ENCODE measurements around the gene KIF26B. TPM values are rescaled to one million over a fixed set of nuclear protein-coding genes. Genes with fewer than 3 reads are reported as not detected.

Gene KIF26B
- polyA plus RNA-seq, 1 donor (not counting 4 experiments of a cell fraction or from before 2014, with no cell fraction given): 0.58 TPM

DNA sequence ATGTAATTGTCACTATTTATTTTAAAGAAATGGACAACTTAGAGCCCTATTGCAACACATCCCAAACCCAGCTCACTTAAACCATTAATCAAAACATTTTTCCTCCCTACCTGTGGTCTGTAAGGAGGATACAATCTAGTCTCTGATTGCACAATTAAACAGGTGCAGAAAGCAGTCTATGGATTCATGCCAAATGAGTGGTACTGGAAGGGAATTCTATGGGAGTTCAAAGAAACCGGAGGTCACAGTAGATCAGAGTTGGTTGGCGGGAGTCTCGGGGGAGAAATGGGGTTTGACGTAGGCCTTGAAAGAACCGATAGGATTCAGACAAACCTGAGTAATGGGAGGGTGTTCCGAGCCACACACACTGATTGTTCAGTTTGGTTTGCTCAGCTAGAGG is 314.9 kb downstream of the KIF26B start:
- H3K27me3 ChIP-seq (ENCODE audit: control insufficient read depth, extremely low read depth, insufficient read depth, low read length): no peaks in the 10 kb centered on the region
- H3K4me2 ChIP-seq (ENCODE audit: control insufficient read depth, extremely low read depth, insufficient read depth, low read depth, low read length): no peak overlapping the region
- no peak overlapping the region for H3K9ac ChIP-seq (ENCODE audit: control insufficient read depth, extremely low read depth, insufficient read depth, low read length)
- no peak overlapping the region for H2AFZ ChIP-seq (ENCODE audit: control insufficient read depth, low read length)
- FAIRE-seq (no peak), DNase-seq (ENCODE audit: low read depth, low spot score) (no peak)
- no peak overlapping the region for H3K27ac ChIP-seq (ENCODE audit: control insufficient read depth, insufficient read depth, low read length)
- no peak for TF ChIP-seq EZH2 (IDR thresholded peaks at IDR 0.05; ENCODE audit: low read length)
- TF ChIP-seq, protein P1, sequence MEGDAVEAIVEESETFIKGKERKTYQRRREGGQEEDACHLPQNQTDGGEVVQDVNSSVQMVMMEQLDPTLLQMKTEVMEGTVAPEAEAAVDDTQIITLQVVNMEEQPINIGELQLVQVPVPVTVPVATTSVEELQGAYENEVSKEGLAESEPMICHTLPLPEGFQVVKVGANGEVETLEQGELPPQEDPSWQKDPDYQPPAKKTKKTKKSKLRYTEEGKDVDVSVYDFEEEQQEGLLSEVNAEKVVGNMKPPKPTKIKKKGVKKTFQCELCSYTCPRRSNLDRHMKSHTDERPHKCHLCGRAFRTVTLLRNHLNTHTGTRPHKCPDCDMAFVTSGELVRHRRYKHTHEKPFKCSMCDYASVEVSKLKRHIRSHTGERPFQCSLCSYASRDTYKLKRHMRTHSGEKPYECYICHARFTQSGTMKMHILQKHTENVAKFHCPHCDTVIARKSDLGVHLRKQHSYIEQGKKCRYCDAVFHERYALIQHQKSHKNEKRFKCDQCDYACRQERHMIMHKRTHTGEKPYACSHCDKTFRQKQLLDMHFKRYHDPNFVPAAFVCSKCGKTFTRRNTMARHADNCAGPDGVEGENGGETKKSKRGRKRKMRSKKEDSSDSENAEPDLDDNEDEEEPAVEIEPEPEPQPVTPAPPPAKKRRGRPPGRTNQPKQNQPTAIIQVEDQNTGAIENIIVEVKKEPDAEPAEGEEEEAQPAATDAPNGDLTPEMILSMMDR (optimal IDR thresholded peaks at IDR 0.05 in 1 of 3, IDR thresholded peaks at IDR 0.05 in 1 of 3, conservative IDR thresholded peaks at IDR 0.05 in 1 of 3; ENCODE audit: extremely low read depth in 1 of 3, insufficient read depth in 2 of 3, low read length in 3 of 3): no peak
- no peaks in the 10 kb centered on the region for H4K20me1 ChIP-seq (ENCODE audit: control insufficient read depth, extremely low read depth, insufficient read depth, low read length)
- no peak overlapping the region for H3K4me3 ChIP-seq (ENCODE audit: control insufficient read depth in 2 of 3, extremely low read depth in 1 of 3, insufficient read depth in 2 of 3, low read depth in 1 of 3, low read length in 3 of 3)
- H3K4me1 ChIP-seq (ENCODE audit: control insufficient read depth, extremely low read depth, insufficient read depth, low read length): no peaks in the 10 kb centered on the region
- H3K36me3 ChIP-seq (ENCODE audit: control insufficient read depth in 2 of 2, extremely low read depth in 1 of 2, insufficient read depth in 2 of 2, low read length in 2 of 2): no peaks in the 10 kb centered on the region
- no peaks in the 10 kb centered on the region for H3K9me1 ChIP-seq (ENCODE audit: control insufficient read depth, extremely low read depth, insufficient read depth, low read length)
- dilution Hi-C loops (cut with MboI; ENCODE audit: extremely low pct_ligation_motif_present, low sequenced_read_pairs): no loop called here
- no peaks in the 10 kb centered on the region for H3K9me3 ChIP-seq (ENCODE audit: control insufficient read depth, low read depth, low read length)
- H3K79me2 ChIP-seq (ENCODE audit: control insufficient read depth, insufficient read depth, low read length): no peaks in the 10 kb centered on the region

DNA sequence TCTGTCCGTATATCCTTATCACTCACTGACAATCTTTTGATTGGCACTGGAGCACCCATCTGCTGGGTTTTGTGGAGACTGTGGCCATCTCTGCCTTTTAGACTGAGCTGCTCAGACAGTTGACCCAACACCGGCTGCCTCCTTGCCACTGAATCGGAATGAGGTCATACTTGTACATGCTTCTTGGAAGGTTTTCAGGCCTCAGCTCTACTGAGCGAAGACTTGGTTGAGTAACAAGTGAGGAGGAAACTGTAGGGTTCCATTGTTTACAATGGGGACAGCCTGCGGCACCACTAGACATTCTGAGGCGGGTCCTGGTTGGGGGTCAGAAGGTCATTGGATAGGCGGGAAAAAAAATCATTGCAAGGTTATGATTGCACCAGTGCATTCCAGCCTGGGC is 320.3 kb downstream of the KIF26B start:
- dilution Hi-C loops (cut with MboI; ENCODE audit: extremely low pct_ligation_motif_present, low sequenced_read_pairs): no loop called here
- DNase-seq (ENCODE audit: low read depth, low spot score): no peak
- no peaks in the 10 kb centered on the region for H3K9me1 ChIP-seq (ENCODE audit: control insufficient read depth, extremely low read depth, insufficient read depth, low read length)
- no peaks in the 10 kb centered on the region for H3K27me3 ChIP-seq (ENCODE audit: control insufficient read depth, extremely low read depth, insufficient read depth, low read length)
- no peak overlapping the region for H3K4me2 ChIP-seq (ENCODE audit: control insufficient read depth, extremely low read depth, insufficient read depth, low read depth, low read length)
- no peaks in the 10 kb centered on the region for H3K4me1 ChIP-seq (ENCODE audit: control insufficient read depth, extremely low read depth, insufficient read depth, low read length)
- no peaks in the 10 kb centered on the region for H3K36me3 ChIP-seq (ENCODE audit: control insufficient read depth in 2 of 2, extremely low read depth in 1 of 2, insufficient read depth in 2 of 2, low read length in 2 of 2)
- H3K79me2 ChIP-seq (ENCODE audit: control insufficient read depth, insufficient read depth, low read length): no peaks in the 10 kb centered on the region
- H2AFZ ChIP-seq (ENCODE audit: control insufficient read depth, low read length): no peak overlapping the region
- TF ChIP-seq, protein P1 (optimal IDR thresholded peaks at IDR 0.05 in 1 of 3, IDR thresholded peaks at IDR 0.05 in 1 of 3, conservative IDR thresholded peaks at IDR 0.05 in 1 of 3; ENCODE audit: extremely low read depth in 1 of 3, insufficient read depth in 2 of 3, low read length in 3 of 3): no peak
- H3K9me3 ChIP-seq (ENCODE audit: control insufficient read depth, low read depth, low read length): no peaks in the 10 kb centered on the region
- H3K27ac ChIP-seq (ENCODE audit: control insufficient read depth, insufficient read depth, low read length): no peak overlapping the region
- no peaks in the 10 kb centered on the region for H4K20me1 ChIP-seq (ENCODE audit: control insufficient read depth, extremely low read depth, insufficient read depth, low read length)
- no peak overlapping the region for H3K4me3 ChIP-seq (ENCODE audit: control insufficient read depth in 2 of 3, extremely low read depth in 1 of 3, insufficient read depth in 2 of 3, low read depth in 1 of 3, low read length in 3 of 3)
- H3K9ac ChIP-seq (ENCODE audit: control insufficient read depth, extremely low read depth, insufficient read depth, low read length): no peak overlapping the region
- FAIRE-seq: no peak
